HepG2 (cell line): ENCODE data around the gene CTNNA2. TPM values are rescaled to one million over a fixed set of nuclear protein-coding genes. Genes with fewer than 3 reads are reported as not detected.

ENCODE experiments used
- ATAC-seq: fragments of 200-7000 bp; cut with Tn5 transposase; 3 replicates; pipeline ENCODE4 v1.9.1; 2020; ENCODE audit warnings: mild to moderate bottlenecking, moderate library complexity
- BruUV-seq: library from RNA; stranded (reverse); fragments of 400-500 nt; replicated peaks from 2 replicates; lab custom pipeline; 2021; lab: Mats Ljungman, UMichigan
- CTCF ChIA-PET: fragments of 300-600 bp; formaldehyde crosslinking; extraction: SDS; loops from one replicate; lab custom pipeline; 2021; ENCODE audit warnings: low total read pairs, inconsistent platforms, low intra/inter-chr PET ratio; lab: Yijun Ruan, JAX
- POLR2A ChIA-PET: fragments of 350-600 bp; sonication (Branson Sonifier 250); formaldehyde crosslinking; loops from one replicate; lab custom pipeline; 2020; ENCODE audit warnings: antibody characterized with exemption, inconsistent platforms; lab: Yijun Ruan, JAX
- DNase-seq: peaks from one replicate; pipeline ENCODE4 v3.0.0-alpha.2; 2015; ENCODE audit warnings: low spot score
- FAIRE-seq: peaks from 3 replicates; lab custom pipeline; 2011; peaks lifted over from hg19 to GRCh38; lab: Jason Lieb, UNC
- H2AFZ ChIP-seq: one replicate; pipeline ENCODE4 v1.6.1; 2011; ENCODE audit warnings: low read length, inconsistent platforms
- H3K27ac ChIP-seq: fragments of 300-600 bp; 3 replicates; pipeline ENCODE4 v1.8.0; 2011; ENCODE audit warnings: mixed run types, mild to moderate bottlenecking, mixed read lengths, low read length, inconsistent platforms; ENCODE audit not compliant: insufficient read depth; ENCODE audit errors: extremely low read length
- H3K27me3 ChIP-seq, 2 experiments: fragments of 200-600 bp in 1 of 2; 2 replicates in 1 of 2; 3 replicates in 1 of 2; pipeline versions ENCODE4 v1.6.0 to v1.8.0; 2011; ENCODE audit warnings: low read length in 2 of 2, mild to moderate bottlenecking in 2 of 2, moderate library complexity in 2 of 2, inconsistent platforms in 1 of 2; ENCODE audit not compliant: insufficient read depth in 2 of 2, control insufficient read depth in 1 of 2
- H3K36me3 ChIP-seq, 2 experiments: fragments of 200-600 bp in 1 of 2; replicated peaks in 1 of 2; 2 replicates in 1 of 2; 3 replicates in 1 of 2; pipeline versions ENCODE4 v1.5.1 to v1.8.0; 2011; ENCODE audit warnings: low read length in 2 of 2, inconsistent platforms in 1 of 2; ENCODE audit not compliant: insufficient read depth in 2 of 2, control insufficient read depth in 1 of 2
- H3K4me1 ChIP-seq: 2 replicates; pipeline ENCODE4 v1.5.1; 2012; ENCODE audit warnings: low read length, inconsistent platforms; ENCODE audit not compliant: insufficient read depth
- H3K4me2 ChIP-seq: 2 replicates; pipeline ENCODE4 v1.6.0; 2011; ENCODE audit warnings: low read depth, low read length, inconsistent platforms
- H3K4me3 ChIP-seq, 3 experiments: fragments of 200-600 bp in 1 of 3; sonication (generic), shearing (Covaris generic) in 1 of 3; replicated peaks in 1 of 3; 2 replicates each; pipeline ENCODE4 v1.5.1; 2011 to 2016; ENCODE audit warnings: low read length in 3 of 3, inconsistent platforms in 2 of 3, low read depth in 2 of 3, mild to moderate bottlenecking in 2 of 3, control low read depth in 1 of 3, mixed read lengths in 1 of 3; ENCODE audit not compliant: insufficient read depth in 1 of 3
- H3K79me2 ChIP-seq: one replicate; pipeline ENCODE4 v1.6.1; 2011; ENCODE audit warnings: low read length, inconsistent platforms; ENCODE audit not compliant: insufficient read depth
- H3K9ac ChIP-seq: 2 replicates; pipeline ENCODE4 v1.6.0; 2011; ENCODE audit warnings: mild to moderate bottlenecking, low read depth, low read length, inconsistent platforms; ENCODE audit not compliant: insufficient read depth
- H3K9me3 ChIP-seq: 2 replicates; pipeline ENCODE4 v1.5.1; 2012; ENCODE audit warnings: mild to moderate bottlenecking, low read length
- H4K20me1 ChIP-seq: 2 replicates; pipeline ENCODE4 v1.6.0; 2011; ENCODE audit warnings: inconsistent platforms, mild to moderate bottlenecking, low read length, moderate library complexity; ENCODE audit not compliant: insufficient read depth
- ATRX ChIP-seq: sonication (generic); formaldehyde crosslinking; IDR thresholded peaks from 2 replicates; pipeline ENCODE4 v1.4.0; 2020; ENCODE audit warnings: missing genetic modification reagents, borderline replicate concordance
- FOXK2 ChIP-seq: fragments of 450-650 bp; IDR thresholded peaks from 2 replicates; pipeline ENCODE4 v1.6.1; 2016
- MEF2D ChIP-seq: sonication (generic); formaldehyde crosslinking; IDR thresholded peaks from 2 replicates; pipeline ENCODE4 v1.5.1; 2020; ENCODE audit warnings: mild to moderate bottlenecking, missing genetic modification reagents
- MNT ChIP-seq: fragments of 450-650 bp; IDR thresholded peaks from 2 replicates; pipeline ENCODE4 v1.6.1; 2016
- POLR2A ChIP-seq, 2 experiments: IDR thresholded peaks; 2 replicates each; pipeline ENCODE4 v1.6.1; 2011; ENCODE audit warnings: low read depth in 2 of 2, low read length in 2 of 2, mild to moderate bottlenecking in 1 of 2, moderate library complexity in 1 of 2; ENCODE audit not compliant: insufficient read depth in 1 of 2
- ZFP36L2 ChIP-seq: sonication (generic); formaldehyde crosslinking; IDR thresholded peaks from 2 replicates; pipeline ENCODE4 v1.4.0; 2020; ENCODE audit warnings: missing genetic modification reagents
- ZNF160 ChIP-seq: sonication (generic); formaldehyde crosslinking; IDR thresholded peaks from 2 replicates; pipeline ENCODE4 v1.8.0; 2022; ENCODE audit warnings: mild to moderate bottlenecking, inconsistent platforms, missing genetic modification reagents
- ZNF576 ChIP-seq: sonication (generic); formaldehyde crosslinking; IDR thresholded peaks from 2 replicates; pipeline ENCODE4 v1.4.0; 2020; ENCODE audit warnings: mild to moderate bottlenecking, missing genetic modification reagents
- ZNF775 ChIP-seq: sonication (generic); formaldehyde crosslinking; IDR thresholded peaks from 2 replicates; pipeline ENCODE4 v1.4.0; 2020; ENCODE audit warnings: missing genetic modification reagents, mild to moderate bottlenecking, moderate library complexity, borderline replicate concordance
- WGBS: methylation state at CpG from one replicate; pipeline ENCODE4 v1.1.6; 2017; ENCODE audit warnings: low lambda C conversion rate; 5-methylcytosine and 5-hydroxymethylcytosine counted together
- in situ Hi-C: cut with HindIII; loops from 2 replicates; pipeline ENCODE4 v1.10.0; 2017; ENCODE audit warnings: low pct_unique_long_range_greater_than_20kb; ENCODE audit not compliant: extremely low pct_ligation_motif_present
- intact Hi-C: fragments of 100-400 bp; cut with micrococcal nuclease; formaldehyde crosslinking; loops from one replicate; pipeline ENCODE4 v1.10.0; 2022; ENCODE audit not compliant: unreplicated experiment
- polyA plus RNA-seq, 8 experiments: library from polyadenylated mRNA; depleted of rRNA in 3 of 8; stranded (reverse) in 7 of 8; unstranded in 1 of 8; fragments of >200 nt; fragmentation: Illumina TruSeq in 4 of 8; extraction: Trizol in 4 of 8; gene quantifications; 2 replicates each; pipeline versions ENCODE4 v1.2.1 to v1.2.3, GENCODE V29; 2011 to 2016; ENCODE audit warnings: low read depth in 4 of 8, missing spikeins in 1 of 8, mixed read lengths in 1 of 8; ENCODE audit not compliant: insufficient read depth in 1 of 8
- total RNA-seq, 5 experiments: library from RNA; depleted of rRNA; stranded (reverse); fragments of >200 nt; fragmentation: Illumina TruSeq; extraction: Trizol; gene quantifications; 2 replicates each; pipeline ENCODE4 v1.2.3, GENCODE V29; 2016; ENCODE audit warnings: low read depth in 1 of 5
- TF ChIP-seq, protein P1 (sequence below): sonication (generic); formaldehyde crosslinking; IDR thresholded peaks from 2 replicates; pipeline ENCODE4 v1.4.0; 2020; ENCODE audit warnings: missing genetic modification reagents, borderline replicate concordance
- TF ChIP-seq, protein P2 (sequence below): sonication (generic); formaldehyde crosslinking; IDR thresholded peaks from 2 replicates; pipeline ENCODE4 v1.4.0; 2020; ENCODE audit warnings: missing genetic modification reagents
- TF ChIP-seq, protein P3 (sequence below): sonication (generic); formaldehyde crosslinking; IDR thresholded peaks from 2 replicates; pipeline ENCODE4 v1.8.1; 2023; ENCODE audit warnings: mild to moderate bottlenecking, inconsistent platforms, moderate library complexity, missing genetic modification reagents, borderline replicate concordance

The CTNNA2 gene
- total and polyA plus RNA-seq, 2 of the 13 experiments (the other 11 are each of a cell fraction or from before 2014, with no cell fraction given): not detected

DNA sequence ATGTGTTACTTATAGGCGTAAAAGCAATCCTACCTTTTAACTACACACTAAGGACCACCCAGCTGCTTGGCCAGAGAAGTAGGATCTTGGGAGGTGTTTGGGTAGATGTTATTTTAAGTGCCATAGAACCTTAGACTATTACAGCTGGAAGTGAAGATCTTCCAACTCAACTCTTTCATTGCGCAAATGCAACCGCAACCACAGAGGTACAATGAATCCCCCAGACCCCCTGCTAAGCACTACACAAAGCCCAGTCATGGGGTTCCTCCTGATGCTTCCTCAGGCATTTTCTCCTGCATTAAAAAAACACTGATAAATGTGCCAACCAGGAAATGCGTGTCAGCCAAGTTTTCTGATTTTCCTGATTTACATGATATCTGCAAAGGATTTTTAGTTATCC is 545.7 kb downstream of the CTNNA2 start:
- 62% methylated on average over 4 of the region's 4 CpGs for WGBS
- Histone ChIP-seq H3K4me3 (no peak overlapping the region), H2AFZ (no peak overlapping the region), H3K9ac (no peak overlapping the region), H4K20me1 (no peaks in the 10 kb centered on the region), H3K27ac (no peak overlapping the region), H3K4me1 (no peaks in the 10 kb centered on the region), H3K27me3 (no peaks in the 10 kb centered on the region), H3K4me2 (no peak overlapping the region), H3K36me3 (no peaks in the 10 kb centered on the region), H3K79me2 (no peaks in the 10 kb centered on the region), H3K9me3 (no peaks in the 10 kb centered on the region)
- intact Hi-C loops: no loop called here
- DNase-seq (no peak), FAIRE-seq (no peak), ATAC-seq (no peak)
- POLR2A ChIA-PET: no interaction called here
- CTCF ChIA-PET: no interaction called here
- TF ChIP-seq POLR2A (IDR thresholded peaks at IDR 0.05; ENCODE audit: insufficient read depth in 1 of 2, low read depth in 2 of 2, low read length in 2 of 2) (no peak), ZNF160 (CRISPR knock-in tag) (no peak), ZNF775 (CRISPR knock-in tag) (no peak), MNT (no peak), MEF2D (CRISPR knock-in tag) (no peak), ZFP36L2 (CRISPR knock-in tag) (no peak), ATRX (CRISPR knock-in tag) (no peak), FOXK2 (no peak), ZNF576 (CRISPR knock-in tag) (no peak)
- TF ChIP-seq, protein P1, sequence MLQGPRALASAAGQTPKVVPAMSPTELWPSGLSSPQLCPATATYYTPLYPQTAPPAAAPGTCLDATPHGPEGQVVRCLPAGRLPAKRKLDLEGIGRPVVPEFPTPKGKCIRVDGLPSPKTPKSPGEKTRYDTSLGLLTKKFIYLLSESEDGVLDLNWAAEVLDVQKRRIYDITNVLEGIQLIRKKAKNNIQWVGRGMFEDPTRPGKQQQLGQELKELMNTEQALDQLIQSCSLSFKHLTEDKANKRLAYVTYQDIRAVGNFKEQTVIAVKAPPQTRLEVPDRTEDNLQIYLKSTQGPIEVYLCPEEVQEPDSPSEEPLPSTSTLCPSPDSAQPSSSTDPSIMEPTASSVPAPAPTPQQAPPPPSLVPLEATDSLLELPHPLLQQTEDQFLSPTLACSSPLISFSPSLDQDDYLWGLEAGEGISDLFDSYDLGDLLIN: no peak
- TF ChIP-seq, protein P2, sequence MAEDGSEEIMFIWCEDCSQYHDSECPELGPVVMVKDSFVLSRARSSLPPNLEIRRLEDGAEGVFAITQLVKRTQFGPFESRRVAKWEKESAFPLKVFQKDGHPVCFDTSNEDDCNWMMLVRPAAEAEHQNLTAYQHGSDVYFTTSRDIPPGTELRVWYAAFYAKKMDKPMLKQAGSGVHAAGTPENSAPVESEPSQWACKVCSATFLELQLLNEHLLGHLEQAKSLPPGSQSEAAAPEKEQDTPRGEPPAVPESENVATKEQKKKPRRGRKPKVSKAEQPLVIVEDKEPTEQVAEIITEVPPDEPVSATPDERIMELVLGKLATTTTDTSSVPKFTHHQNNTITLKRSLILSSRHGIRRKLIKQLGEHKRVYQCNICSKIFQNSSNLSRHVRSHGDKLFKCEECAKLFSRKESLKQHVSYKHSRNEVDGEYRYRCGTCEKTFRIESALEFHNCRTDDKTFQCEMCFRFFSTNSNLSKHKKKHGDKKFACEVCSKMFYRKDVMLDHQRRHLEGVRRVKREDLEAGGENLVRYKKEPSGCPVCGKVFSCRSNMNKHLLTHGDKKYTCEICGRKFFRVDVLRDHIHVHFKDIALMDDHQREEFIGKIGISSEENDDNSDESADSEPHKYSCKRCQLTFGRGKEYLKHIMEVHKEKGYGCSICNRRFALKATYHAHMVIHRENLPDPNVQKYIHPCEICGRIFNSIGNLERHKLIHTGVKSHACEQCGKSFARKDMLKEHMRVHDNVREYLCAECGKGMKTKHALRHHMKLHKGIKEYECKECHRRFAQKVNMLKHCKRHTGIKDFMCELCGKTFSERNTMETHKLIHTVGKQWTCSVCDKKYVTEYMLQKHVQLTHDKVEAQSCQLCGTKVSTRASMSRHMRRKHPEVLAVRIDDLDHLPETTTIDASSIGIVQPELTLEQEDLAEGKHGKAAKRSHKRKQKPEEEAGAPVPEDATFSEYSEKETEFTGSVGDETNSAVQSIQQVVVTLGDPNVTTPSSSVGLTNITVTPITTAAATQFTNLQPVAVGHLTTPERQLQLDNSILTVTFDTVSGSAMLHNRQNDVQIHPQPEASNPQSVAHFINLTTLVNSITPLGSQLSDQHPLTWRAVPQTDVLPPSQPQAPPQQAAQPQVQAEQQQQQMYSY (CRISPR knock-in tag): no peak
- TF ChIP-seq, protein P3, sequence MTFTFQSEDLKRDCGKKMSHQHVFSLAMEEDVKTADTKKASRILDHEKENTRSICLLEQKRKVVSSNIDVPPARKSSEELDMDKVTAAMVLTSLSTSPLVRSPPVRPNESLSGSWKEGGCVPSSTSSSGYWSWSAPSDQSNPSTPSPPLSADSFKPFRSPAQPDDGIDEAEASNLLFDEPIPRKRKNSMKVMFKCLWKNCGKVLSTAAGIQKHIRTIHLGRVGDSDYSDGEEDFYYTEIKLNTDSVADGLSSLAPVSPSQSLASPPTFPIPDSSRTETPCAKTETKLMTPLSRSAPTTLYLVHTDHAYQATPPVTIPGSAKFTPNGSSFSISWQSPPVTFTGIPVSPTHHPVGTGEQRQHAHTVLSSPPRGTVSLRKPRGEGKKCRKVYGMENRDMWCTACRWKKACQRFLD (CRISPR knock-in tag): no peak
- no TSS peak for BruUV-seq
- in situ Hi-C loops: no loop called here
